Adrenal gland (tissue), 12 donors: Measurements from ENCODE around the gene DRAP1. TPM values are rescaled to one million over a fixed set of nuclear protein-coding genes. Genes with fewer than 3 reads are reported as not detected.

Experiments used
- DNase-seq, 7 donors: peaks; one replicate each; pipeline ENCODE4 v3.0.0-alpha.2; 2019 to 2020
- H3K27ac ChIP-seq, 5 donors: fragments of 200-600 bp; sonication (generic) in 4 of 5; 1 replicate in 3 of 5; 2 replicates in 2 of 5; pipeline versions ENCODE4 v1.5.1 to v1.8.0; 2016 to 2020; ENCODE audit warnings: mild to moderate bottlenecking in 1 of 5
- H3K27me3 ChIP-seq: fragments of 200-600 bp; 2 replicates; pipeline ENCODE4 v1.8.0; 2021
- H3K36me3 ChIP-seq, 2 donors: fragments of 200-600 bp; replicated peaks in 1 of 2; 1 replicate in 1 of 2; 2 replicates in 1 of 2; pipeline versions ENCODE4 v1.5.1 to v1.8.0; 2018 to 2022
- H3K4me1 ChIP-seq, 2 donors: fragments of 200-600 bp; replicated peaks in 1 of 2; 1 replicate in 1 of 2; 2 replicates in 1 of 2; pipeline versions ENCODE4 v1.5.1 to v1.8.0; 2018 to 2021
- H3K4me3 ChIP-seq, 4 donors: fragments of 200-600 bp; sonication (generic) in 3 of 4; one replicate each; pipeline ENCODE4 v1.5.1; 2016 to 2018
- H3K9me3 ChIP-seq, 3 donors: fragments of 200-600 bp; sonication (generic) in 1 of 3; replicated peaks in 1 of 3; 1 replicate in 2 of 3; 2 replicates in 1 of 3; pipeline versions ENCODE4 v1.5.1 to v1.8.0; 2016 to 2021
- POLR2A ChIP-seq, 2 donors: fragments of 450-650 bp; IDR thresholded peaks; one replicate each; pipeline ENCODE4 v1.6.1; 2017; ENCODE audit warnings: antibody characterized with exemption in 2 of 2, mild to moderate bottlenecking in 2 of 2, moderate library complexity in 1 of 2
- WGBS, 4 donors: extraction: QIAGEN DNeasy Blood & Tissue Kit in 2 of 4; methylation state at CpG; one replicate each; pipeline versions ENCODE4 v1.1.5 to v1.1.7; 2013 to 2017; 5-methylcytosine and 5-hydroxymethylcytosine counted together
- intact Hi-C, 2 donors: fragments of 100-400 bp; cut with DNase I; formaldehyde crosslinking; loops; one replicate each; pipeline versions ENCODE4 v1.14.1 to v1.15.0; 2022 to 2023
- polyA plus RNA-seq, 3 donors: library from polyadenylated mRNA; stranded (reverse); fragments of 200-250 nt in 2 of 3; fragments of 350-450 nt in 1 of 3; fragmentation: Illumina TruSeq in 1 of 3; extraction: RNeasy Lipid Tissue Mini Kit (QIAGEN cat#74804) in 1 of 3; gene quantifications; one replicate each; pipeline ENCODE4 v1.2.3, GENCODE V29; 2013 to 2014
- total RNA-seq, 9 donors: library from RNA; depleted of rRNA in 4 of 9; stranded (reverse); fragments of >200 nt in 4 of 9; fragments of 120-200 nt in 1 of 9; fragmentation: NEBNext Ultra II Directional in 1 of 9; extraction: Animal tissue kit (Norgen Biotek cat#: 25700) in 1 of 9; gene quantifications; one replicate each; pipeline versions ENCODE4 v1.1.0 to v1.2.4, GENCODE V29; 2013 to 2023
- TF ChIP-seq, protein P1 (sequence below), 6 experiments: fragments of 450-650 bp in 4 of 6; fragments of 200-600 bp in 2 of 6; sonication (generic) in 1 of 6; IDR thresholded peaks; 1 replicate in 5 of 6; 2 replicates in 1 of 6; pipeline versions ENCODE4 v1.5.1 to v1.8.0; 2016 to 2021; ENCODE audit warnings: antibody characterized with exemption in 6 of 6, mild to moderate bottlenecking in 2 of 6, moderate library complexity in 1 of 6
- donor health status: healthy with polysubstance abuse.
- donor health status: Bipolar disorder and iron deficiency.
- donor health status: DM: yes; HTN: yes; CAD: no.
- donor health status: DM: no; HTN: no; CAD: no.
- donor health status: DM: no; HTN: no; CAD: no.
- donor health status: DM: yes; HTN: yes; CAD: no.

DRAP1 gene
- total and polyA plus RNA-seq, 12 donors: 63.7 to 269 (median 94.9) TPM

DNA sequence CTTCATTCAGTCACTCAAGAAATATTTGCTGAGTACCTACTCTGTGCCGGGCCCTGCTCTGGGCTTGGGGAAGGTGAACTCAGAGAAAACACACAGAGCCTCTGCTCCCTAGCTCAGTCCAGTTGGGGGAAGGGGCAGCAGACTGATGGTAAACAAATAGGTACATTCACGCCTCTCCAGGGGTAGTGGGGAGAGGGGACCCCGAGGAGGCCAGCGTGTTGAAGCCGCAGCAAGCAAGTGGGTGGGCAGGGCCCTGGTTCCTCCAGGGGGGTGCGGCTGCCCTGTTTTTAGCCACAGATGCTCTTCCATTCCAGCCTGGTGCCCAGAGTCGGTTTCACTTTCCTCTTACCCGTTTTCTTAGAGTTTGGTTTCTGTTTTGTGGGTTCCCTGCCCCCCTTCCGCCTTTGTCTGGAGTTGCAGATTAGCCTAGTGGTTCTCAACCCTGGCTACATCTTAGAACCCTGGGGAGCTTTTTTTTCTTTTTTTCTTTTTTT, 8.7 kb downstream of the DRAP1 start:
- Histone ChIP-seq H3K4me3 (no peak overlapping the region), H3K36me3 (peaks cover 0 to 2% of the 10 kb centered on the region in 2 donors), H3K9me3 (no peaks in the 10 kb centered on the region), H3K4me1 (no peaks in the 10 kb centered on the region), H3K27ac (peak overlapping the region in 2 of 5 donors; percentile 34 to 52), H3K27me3 (no peaks in the 10 kb centered on the region)
- TF ChIP-seq POLR2A (IDR thresholded peaks at IDR 0.05): no peak
- TF ChIP-seq, protein P1, sequence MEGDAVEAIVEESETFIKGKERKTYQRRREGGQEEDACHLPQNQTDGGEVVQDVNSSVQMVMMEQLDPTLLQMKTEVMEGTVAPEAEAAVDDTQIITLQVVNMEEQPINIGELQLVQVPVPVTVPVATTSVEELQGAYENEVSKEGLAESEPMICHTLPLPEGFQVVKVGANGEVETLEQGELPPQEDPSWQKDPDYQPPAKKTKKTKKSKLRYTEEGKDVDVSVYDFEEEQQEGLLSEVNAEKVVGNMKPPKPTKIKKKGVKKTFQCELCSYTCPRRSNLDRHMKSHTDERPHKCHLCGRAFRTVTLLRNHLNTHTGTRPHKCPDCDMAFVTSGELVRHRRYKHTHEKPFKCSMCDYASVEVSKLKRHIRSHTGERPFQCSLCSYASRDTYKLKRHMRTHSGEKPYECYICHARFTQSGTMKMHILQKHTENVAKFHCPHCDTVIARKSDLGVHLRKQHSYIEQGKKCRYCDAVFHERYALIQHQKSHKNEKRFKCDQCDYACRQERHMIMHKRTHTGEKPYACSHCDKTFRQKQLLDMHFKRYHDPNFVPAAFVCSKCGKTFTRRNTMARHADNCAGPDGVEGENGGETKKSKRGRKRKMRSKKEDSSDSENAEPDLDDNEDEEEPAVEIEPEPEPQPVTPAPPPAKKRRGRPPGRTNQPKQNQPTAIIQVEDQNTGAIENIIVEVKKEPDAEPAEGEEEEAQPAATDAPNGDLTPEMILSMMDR (IDR thresholded peaks at IDR 0.05): no peak
- intact Hi-C loops: no loop called here
- 38 to 50% (median 47%) methylated on average over 9 of the region's 9 CpGs for WGBS, 4 donors
- DNase-seq: peak in 2 of 7 donors; percentile 30 to 62

DNA sequence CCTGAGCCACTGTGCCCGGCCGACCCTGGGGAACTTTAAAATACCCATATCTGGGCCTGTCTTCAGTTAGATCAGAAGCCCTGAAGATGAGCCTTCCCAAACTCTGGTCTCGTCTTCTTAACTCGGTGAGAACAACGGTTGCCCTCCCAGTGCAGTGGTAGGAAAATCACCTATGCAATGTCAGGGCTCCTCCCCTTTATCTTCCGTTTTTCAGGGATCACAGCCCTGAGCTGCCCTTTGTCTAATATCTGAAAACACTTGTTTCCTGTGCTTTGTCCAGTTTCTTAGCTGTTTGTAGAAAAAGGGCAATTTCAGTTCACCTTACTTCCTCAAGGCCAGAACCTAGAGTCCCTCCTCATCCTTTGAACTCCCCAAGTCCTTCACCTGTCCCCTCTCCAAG, 9.4 kb downstream of the DRAP1 start:
- WGBS, 4 donors: 54 to 80% (median 73%) methylated on average over 5 to 6 of the region's 6 CpGs
- no peak overlapping the region for H3K4me3 ChIP-seq
- no peak overlapping the region for H3K27ac ChIP-seq
- H3K27me3 ChIP-seq: no peaks in the 10 kb centered on the region
- no peaks in the 10 kb centered on the region for H3K4me1 ChIP-seq
- DNase-seq: no peak
- H3K36me3 ChIP-seq: no peaks in the 10 kb centered on the region
- H3K9me3 ChIP-seq: no peaks in the 10 kb centered on the region
- TF ChIP-seq, protein P1 (IDR thresholded peaks at IDR 0.05): no peak
- no peak for TF ChIP-seq POLR2A (IDR thresholded peaks at IDR 0.05)
- intact Hi-C loops: no loop called here

DNA sequence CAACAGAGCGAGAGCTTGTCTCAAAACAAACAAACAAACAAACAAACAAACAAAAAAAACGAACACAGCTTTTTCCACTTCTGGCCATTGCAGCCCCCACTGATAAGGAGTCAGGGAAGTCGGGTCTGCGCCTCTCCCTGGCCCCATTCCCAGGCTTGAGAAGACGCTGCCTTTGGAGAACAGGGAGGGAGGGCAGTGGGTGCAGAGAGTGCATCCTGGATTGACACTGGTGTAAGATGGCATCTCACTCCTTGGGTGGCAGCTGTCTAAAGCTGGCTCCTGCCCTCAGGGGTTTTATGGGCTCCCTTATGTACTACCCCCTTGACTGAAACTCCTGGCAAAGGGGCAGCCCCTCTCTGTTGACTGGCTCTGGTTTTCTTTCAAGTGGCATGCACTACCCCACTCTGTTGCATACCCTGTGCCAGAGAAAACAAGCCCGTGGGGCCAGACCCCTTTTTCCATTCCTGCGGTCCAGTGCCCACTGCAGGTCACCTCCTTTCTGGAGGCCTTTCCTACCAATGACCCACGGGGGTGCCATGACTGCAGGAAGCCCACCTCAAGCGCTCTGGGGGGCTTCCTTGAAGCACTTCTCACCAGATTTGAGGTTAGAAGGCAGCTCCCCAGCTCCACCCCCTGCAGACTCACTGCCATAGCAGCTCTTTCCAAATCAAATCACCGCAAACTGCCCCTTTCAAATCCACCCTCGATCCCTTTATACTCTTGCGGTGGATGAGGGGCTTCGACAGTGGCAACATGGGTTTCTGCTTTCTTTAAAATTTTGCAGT, 12.7 kb downstream of the DRAP1 start:
- no peak for DNase-seq
- no peak for TF ChIP-seq POLR2A (IDR thresholded peaks at IDR 0.05)
- TF ChIP-seq, protein P1 (IDR thresholded peaks at IDR 0.05): no peak
- H3K27me3 ChIP-seq: no peaks in the 10 kb centered on the region
- H3K4me1 ChIP-seq: no peaks in the 10 kb centered on the region
- no peak overlapping the region for H3K27ac ChIP-seq
- no peak overlapping the region for H3K4me3 ChIP-seq
- WGBS, 4 donors: 61 to 67% (median 63%) methylated on average over 13 of the region's 13 CpGs
- intact Hi-C loops: no loop called here
- no peaks in the 10 kb centered on the region for H3K9me3 ChIP-seq
- H3K36me3 ChIP-seq: no peaks in the 10 kb centered on the region

DNA sequence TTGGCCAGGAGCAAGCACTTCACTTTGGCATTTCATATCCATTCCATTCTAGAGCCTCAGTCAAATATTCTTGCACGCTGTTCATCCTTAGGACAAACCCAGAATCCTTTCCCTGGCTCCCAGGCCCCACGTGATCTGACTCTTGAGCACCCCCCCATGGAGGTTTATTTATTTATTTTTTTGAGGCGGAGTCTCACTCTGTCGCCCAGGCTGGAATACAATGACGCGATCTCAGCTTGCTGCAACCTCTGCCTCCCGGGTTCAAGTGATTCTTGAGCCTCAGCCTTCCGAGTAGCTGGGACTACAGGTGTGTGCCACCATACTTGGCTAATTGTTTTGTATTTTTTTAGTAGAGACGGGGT, 13.3 kb downstream of the DRAP1 start:
- Histone ChIP-seq H3K27ac (no peak overlapping the region), H3K4me1 (no peaks in the 10 kb centered on the region), H3K4me3 (no peak overlapping the region), H3K27me3 (no peaks in the 10 kb centered on the region), H3K9me3 (no peaks in the 10 kb centered on the region), H3K36me3 (no peaks in the 10 kb centered on the region)
- TF ChIP-seq, protein P1 (IDR thresholded peaks at IDR 0.05): no peak
- no peak for TF ChIP-seq POLR2A (IDR thresholded peaks at IDR 0.05)
- intact Hi-C loops: no loop called here
- WGBS, 4 donors: 37 to 48% (median 43%) methylated on average over 9 of the region's 9 CpGs
- DNase-seq: no peak
